ENCODE measurements around the gene SIM2.

GRCh38 chr21:36721817-36722216, 22.9 kb downstream of the SIM2 start:
- TF ChIP-seq TCF7L2 (IDR thresholded peaks at IDR 0.05; ENCODE audit: borderline replicate concordance, extremely low read depth, insufficient read depth, insufficient read length) (no peak), MAX (IDR thresholded peaks at IDR 0.05) (no peak), CTCF (IDR thresholded peaks at IDR 0.05 in 2 of 3, conservative IDR thresholded peaks at IDR 0.05 in 1 of 3; ENCODE audit: borderline replicate concordance in 1 of 3, insufficient read depth in 1 of 3, low read depth in 2 of 3, low read length in 2 of 3) (no peak), ELF1 (IDR thresholded peaks at IDR 0.05; ENCODE audit: borderline replicate concordance, low read depth) (no peak), POLR2A (IDR thresholded peaks at IDR 0.05; ENCODE audit: borderline replicate concordance, extremely low read depth, insufficient read depth, insufficient read length) (no peak), JUND (IDR thresholded peaks at IDR 0.05) (no peak), POLR2AphosphoS5 (IDR thresholded peaks at IDR 0.05; ENCODE audit: low read depth, low read length) (no peak), ZFX (IDR thresholded peaks at IDR 0.05) (no peak), YY1 (IDR thresholded peaks at IDR 0.05; ENCODE audit: extremely low read depth, insufficient replicate concordance, low read depth, low read length) (no peak)
